HCT116 (cell line): ENCODE data around the gene FGF8. TPM values are rescaled to one million over a fixed set of nuclear protein-coding genes. Genes with fewer than 3 reads are reported as not detected.

Experiments
- ATAC-seq: fragments of 200-7000 bp; cut with Tn5 transposase; 2 replicates; pipeline ENCODE4 v1.9.1; 2020; ENCODE audit warnings: mild to moderate bottlenecking, moderate library complexity
- BruUV-seq: library from RNA; stranded (reverse); fragments of 400-500 nt; replicated peaks from 2 replicates; lab custom pipeline; 2021; lab: Mats Ljungman, UMichigan
- CTCF ChIA-PET: fragments of 300-600 bp; sonication (Branson Sonifier 250); formaldehyde crosslinking; loops from one replicate; lab custom pipeline; 2021; ENCODE audit warnings: antibody characterized with exemption; lab: Charles Lee
- POLR2A ChIA-PET: fragments of 300-600, 350-600 bp; sonication (Branson Sonifier 250); formaldehyde crosslinking; loops from one replicate; lab custom pipeline; 2021; ENCODE audit warnings: antibody characterized with exemption; lab: Charles Lee
- RAD21 ChIA-PET, 2 experiments: fragments of 300-600 bp; sonication (Branson Sonifier 250); formaldehyde crosslinking; loops; one replicate each; lab custom pipeline; 2023; ENCODE audit warnings: low total read pairs in 2 of 2; ENCODE audit not compliant: uncharacterized antibody in 2 of 2, unreplicated experiment in 2 of 2, low non-redundant PET in 1 of 2; lab: Charles Lee
- DNase-seq: peaks from one replicate; pipeline ENCODE4 v3.0.0-alpha.2; 2010; ENCODE audit warnings: low read depth, low spot score
- H2AFZ ChIP-seq: fragments of 200-600 bp; shearing (Covaris generic), sonication (generic); 2 replicates; pipeline ENCODE4 v1.6.1; 2017; ENCODE audit warnings: low read depth, mixed run types, mixed read lengths, antibody characterized with exemption, low read length; ENCODE audit not compliant: poor library complexity, severe bottlenecking
- H3K27ac ChIP-seq: 2 replicates; pipeline ENCODE4 v1.5.1; 2012; ENCODE audit warnings: low read depth, low read length
- H3K27me3 ChIP-seq: fragments of 200-600 bp; sonication (generic); 2 replicates; pipeline ENCODE4 v1.6.1; 2016; ENCODE audit warnings: mixed run types, low read length, mixed read lengths; ENCODE audit not compliant: insufficient read depth
- H3K36me3 ChIP-seq, 2 experiments: fragments of 200-500 bp in 1 of 2; fragments of 200-600 bp in 1 of 2; sonication (Bioruptor generic) in 1 of 2; sonication (generic) in 1 of 2; 2 replicates each; pipeline versions ENCODE4 v1.5.1 to v1.6.1; 2014 to 2016; ENCODE audit warnings: low read length in 2 of 2, inconsistent platforms in 1 of 2, mixed read lengths in 1 of 2, mixed run types in 1 of 2; ENCODE audit not compliant: insufficient read depth in 2 of 2, control insufficient read depth in 1 of 2
- H3K4me1 ChIP-seq, 2 experiments: fragments of 200-600 bp in 1 of 2; sonication (generic) in 1 of 2; 2 replicates each; pipeline versions ENCODE4 v1.5.1 to v1.6.1; 2012 to 2017; ENCODE audit warnings: low read length in 2 of 2, inconsistent platforms in 1 of 2, mild to moderate bottlenecking in 1 of 2, mixed read lengths in 1 of 2, mixed run types in 1 of 2, moderate library complexity in 1 of 2; ENCODE audit not compliant: insufficient read depth in 2 of 2, control insufficient read depth in 1 of 2
- H3K4me2 ChIP-seq: fragments of 200-600 bp; sonication (generic); 2 replicates; pipeline ENCODE4 v1.6.1; 2017; ENCODE audit warnings: mixed run types, low read length, mixed read lengths
- H3K4me3 ChIP-seq, 2 experiments: fragments of 200-600 bp in 1 of 2; sonication (generic) in 1 of 2; replicated peaks in 1 of 2; 2 replicates each; pipeline ENCODE4 v1.5.1; 2011 to 2016; ENCODE audit warnings: low read length in 2 of 2, control low read depth in 1 of 2, low read depth in 1 of 2, mild to moderate bottlenecking in 1 of 2, mixed read lengths in 1 of 2, mixed run types in 1 of 2
- H3K79me2 ChIP-seq: fragments of 200-600 bp; sonication (generic); 2 replicates; pipeline ENCODE4 v1.6.1; 2017; ENCODE audit warnings: mild to moderate bottlenecking, mixed run types, low read length, moderate library complexity, mixed read lengths; ENCODE audit not compliant: insufficient read depth
- H3K9ac ChIP-seq: fragments of 200-600 bp; sonication (generic); 2 replicates; pipeline ENCODE4 v1.6.1; 2016; ENCODE audit warnings: low read length, mixed read lengths
- H3K9me2 ChIP-seq: fragments of 200-600 bp; sonication (generic), shearing (Covaris generic); 2 replicates; pipeline ENCODE4 v1.6.1; 2017; ENCODE audit warnings: mixed run types, mild to moderate bottlenecking, moderate library complexity; ENCODE audit not compliant: insufficient read depth
- H3K9me3 ChIP-seq, 2 experiments: fragments of 200-500 bp in 1 of 2; fragments of 200-600 bp in 1 of 2; sonication (Bioruptor generic) in 1 of 2; sonication (generic) in 1 of 2; 2 replicates each; pipeline ENCODE4 v1.6.1; 2014 to 2017; ENCODE audit warnings: low read length in 2 of 2, mixed read lengths in 2 of 2, inconsistent platforms in 1 of 2, low read depth in 1 of 2, mild to moderate bottlenecking in 1 of 2, mixed run types in 1 of 2, moderate library complexity in 1 of 2; ENCODE audit not compliant: control insufficient read depth in 1 of 2, insufficient read depth in 1 of 2
- H4K20me1 ChIP-seq: fragments of 200-600 bp; sonication (generic), shearing (Covaris generic); 2 replicates; pipeline ENCODE4 v1.6.1; 2017; ENCODE audit warnings: mixed run types, mild to moderate bottlenecking, moderate library complexity; ENCODE audit not compliant: insufficient read depth
- CBX3 ChIP-seq: IDR thresholded peaks from 2 replicates; pipeline ENCODE4 v1.6.1; 2012; ENCODE audit warnings: low read depth
- CTCF ChIP-seq, 3 experiments: fragments of 200-600 bp in 1 of 3; sonication (generic) in 1 of 3; IDR thresholded peaks in 2 of 3; conservative IDR thresholded peaks in 1 of 3; 2 replicates each; pipeline ENCODE4 v1.5.1; 2012 to 2017; ENCODE audit warnings: low read depth in 2 of 3, low read length in 2 of 3, antibody characterized with exemption in 1 of 3, borderline replicate concordance in 1 of 3, control low read depth in 1 of 3, mild to moderate bottlenecking in 1 of 3, mixed read lengths in 1 of 3, mixed run types in 1 of 3, moderate library complexity in 1 of 3; ENCODE audit not compliant: insufficient read depth in 1 of 3
- EGR1 ChIP-seq: IDR thresholded peaks from 2 replicates; pipeline ENCODE4 v1.6.1; 2012; ENCODE audit warnings: low read depth
- JUND ChIP-seq: IDR thresholded peaks from 2 replicates; pipeline ENCODE4 v1.6.1; 2012
- POLR2A ChIP-seq: IDR thresholded peaks from 2 replicates; pipeline ENCODE4 v1.7.0; 2011; ENCODE audit warnings: borderline replicate concordance; ENCODE audit not compliant: insufficient read depth, insufficient read length; ENCODE audit errors: extremely low read depth
- SIN3A ChIP-seq: IDR thresholded peaks from 2 replicates; pipeline ENCODE4 v1.6.1; 2012; ENCODE audit warnings: low read depth
- TCF7L2 ChIP-seq: IDR thresholded peaks from 2 replicates; pipeline ENCODE4 v1.7.0; 2011; ENCODE audit warnings: borderline replicate concordance, inconsistent platforms; ENCODE audit not compliant: insufficient read depth, insufficient read length; ENCODE audit errors: extremely low read depth
- ZBTB33 ChIP-seq: IDR thresholded peaks from 2 replicates; pipeline ENCODE4 v1.6.1; 2011; ENCODE audit warnings: mild to moderate bottlenecking, low read length, moderate library complexity; ENCODE audit not compliant: insufficient replicate concordance; ENCODE audit errors: extremely low read depth
- intact Hi-C: fragments of 100-400 bp; cut with micrococcal nuclease; formaldehyde crosslinking; loops from 2 replicates; pipeline ENCODE4 v1.10.0; 2022
- total RNA-seq: library from RNA; stranded (reverse); gene quantifications from one replicate; pipeline ENCODE4 v1.2.1, GENCODE V29; 2021; ENCODE audit not compliant: unreplicated experiment

The FGF8 gene
- total RNA-seq, 1 experiment from 2014 or later: 2.7 TPM

- Histone ChIP-seq H3K9ac (peak overlapping the region; percentile 91), H2AFZ (no peak overlapping the region), H3K79me2 (peaks cover 47% of the 10 kb centered on the region), H3K27ac (peak overlapping the region; percentile 66), H3K4me2 (peak overlapping the region; percentile 94), H3K36me3 (peaks cover 8 to 31% of the 10 kb centered on the region in 2 experiments; a peak in 3 of 4 replicates), H3K4me3 (peak overlapping the region; percentile 74 to 90), H4K20me1 (peaks cover 3% of the 10 kb centered on the region; the same call in 1 of the 2 replicates), H3K4me1 (peaks cover 19 to 45% of the 10 kb centered on the region in 2 experiments), H3K27me3 (no peaks in the 10 kb centered on the region), H3K9me2 (no peaks in the 10 kb centered on the region), H3K9me3 (no peaks in the 10 kb centered on the region)
- CTCF ChIA-PET: interaction anchor here (0.5 to 5.8 kb wide), 44 partner anchors 9 to 725 kb away, joined by 3 to 220 read pairs (median 4); partner anchors contain the start of genes DPCD, FBXL15, FBXW4 and OGA
- no peak for TF ChIP-seq CBX3
- TF ChIP-seq SIN3A: no peak
- no peak for TF ChIP-seq EGR1
- no peak for TF ChIP-seq ZBTB33
- TF ChIP-seq POLR2A: no peak
- TF ChIP-seq TCF7L2: no peak
- no peak for TF ChIP-seq JUND
- TF ChIP-seq CTCF (IDR thresholded peaks at IDR 0.05 in 2 of 3, conservative IDR thresholded peaks at IDR 0.05 in 1 of 3; ENCODE audit: borderline replicate concordance in 1 of 3, insufficient read depth in 1 of 3, low read depth in 2 of 3, low read length in 2 of 3): peak in 2 of 3 experiments; percentile 99; a peak in 4 of 6 replicates
- intact Hi-C loops: loop anchor here (1.0 to 5.0 kb wide), 7 partner anchors 36 to 620 kb away; partner anchors contain the start of genes DPCD, OGA and POLL
- ATAC-seq: peak; percentile 66
- peak; percentile 55 for DNase-seq
- no TSS peak for BruUV-seq
- POLR2A ChIA-PET: interaction anchor here (0.6 to 1.6 kb wide), 2 partner anchors 124 to 178 kb away, joined by 3 to 10 read pairs; no protein-coding TSS in a partner anchor
- RAD21 ChIA-PET: interaction anchor here (0.7 to 2.3 kb wide), 7 partner anchors 179 to 567 kb away, joined by 3 to 21 read pairs (median 7); no protein-coding TSS in a partner anchor
These were observed 5.1 kb upstream of the FGF8 start for GRCh38 chr10:101780818-101781654.
